IPS DF 6.9 (cell line): ENCODE measurements around the gene RADIL.

Experiments
- DNase-seq: peaks from one replicate; pipeline ENCODE4 v3.0.0-alpha.2; 2013; ENCODE audit warnings: low read depth, low spot score
- H3K27ac ChIP-seq: one replicate; pipeline ENCODE4 v1.5.1; 2013; ENCODE audit warnings: low read length, control low read depth
- H3K27me3 ChIP-seq: 2 replicates; pipeline ENCODE4 v1.6.1; 2013; ENCODE audit warnings: mild to moderate bottlenecking, low read length; ENCODE audit not compliant: control insufficient read depth, insufficient read depth
- H3K36me3 ChIP-seq: 2 replicates; pipeline ENCODE4 v1.6.1; 2013; ENCODE audit warnings: low read length; ENCODE audit not compliant: control insufficient read depth, insufficient read depth
- H3K4me1 ChIP-seq: 2 replicates; pipeline ENCODE4 v1.6.1; 2013; ENCODE audit warnings: low read length; ENCODE audit not compliant: control insufficient read depth, insufficient read depth
- H3K4me3 ChIP-seq: 2 replicates; pipeline ENCODE4 v1.5.1; 2013; ENCODE audit warnings: mild to moderate bottlenecking, low read length
- H3K9me3 ChIP-seq: 2 replicates; pipeline ENCODE4 v1.6.1; 2013; ENCODE audit warnings: low read length, inconsistent platforms; ENCODE audit not compliant: control insufficient read depth, insufficient read depth
- WGBS: extraction: QIAGEN DNeasy Blood & Tissue Kit; methylation state at CpG from one replicate; pipeline ENCODE4 v1.1.7; 2013; ENCODE audit warnings: mixed read lengths, missing lambda C conversion rate; ENCODE audit not compliant: insufficient read length, insufficient coverage; 5-methylcytosine and 5-hydroxymethylcytosine counted together

The RADIL gene

GRCh38 chr7:4837803-4838625 is 45.5 kb downstream of the RADIL start:
- WGBS, result no CpG with 5 or more reads among the region's 30 CpGs
- Histone ChIP-seq H3K36me3 (no peaks in the 10 kb centered on the region; the same call in 1 of the 2 replicates), H3K4me3 (no peak overlapping the region), H3K9me3 (no peaks in the 10 kb centered on the region), H3K4me1 (no peaks in the 10 kb centered on the region), H3K27ac (no peak overlapping the region), H3K27me3 (no peaks in the 10 kb centered on the region)
- no peak for DNase-seq

- no peaks in the 10 kb centered on the region for H3K9me3 ChIP-seq
- no peak for DNase-seq
- no peak overlapping the region for H3K27ac ChIP-seq
- H3K27me3 ChIP-seq, result no peaks in the 10 kb centered on the region
- no peak overlapping the region for H3K4me3 ChIP-seq
- no peaks in the 10 kb centered on the region; the same call in 1 of the 2 replicates for H3K36me3 ChIP-seq
- WGBS, result no CpG with 5 or more reads among the region's 22 CpGs
- H3K4me1 ChIP-seq, result no peaks in the 10 kb centered on the region
Observed at GRCh38 chr7:4837041-4837802, 46.3 kb downstream of the RADIL start.

GRCh38 chr7:4836206-4836661 is 47.3 kb downstream of the RADIL start:
- no peak overlapping the region for H3K4me3 ChIP-seq
- no peaks in the 10 kb centered on the region; the same call in 1 of the 2 replicates for H3K36me3 ChIP-seq
- H3K27ac ChIP-seq, result no peak overlapping the region
- no peak for DNase-seq
- no peaks in the 10 kb centered on the region for H3K27me3 ChIP-seq
- no CpG with 5 or more reads among the region's 30 CpGs for WGBS
- H3K4me1 ChIP-seq, result no peaks in the 10 kb centered on the region
- no peaks in the 10 kb centered on the region for H3K9me3 ChIP-seq

GRCh38 chr7:4835398-4836205 is 47.9 kb downstream of the RADIL start:
- Histone ChIP-seq H3K4me1 (no peaks in the 10 kb centered on the region), H3K9me3 (no peaks in the 10 kb centered on the region), H3K27me3 (no peaks in the 10 kb centered on the region), H3K36me3 (no peaks in the 10 kb centered on the region; the same call in 1 of the 2 replicates), H3K27ac (no peak overlapping the region), H3K4me3 (no peak overlapping the region)
- DNase-seq, result no peak
- WGBS, result no CpG with 5 or more reads among the region's 28 CpGs

- H3K27me3 ChIP-seq, result no peaks in the 10 kb centered on the region
- WGBS, result no CpG with 5 or more reads among the region's 60 CpGs
- no peaks in the 10 kb centered on the region for H3K4me1 ChIP-seq
- no peaks in the 10 kb centered on the region; the same call in 1 of the 2 replicates for H3K36me3 ChIP-seq
- no peaks in the 10 kb centered on the region for H3K9me3 ChIP-seq
- no peak overlapping the region for H3K4me3 ChIP-seq
- DNase-seq, result no peak
- H3K27ac ChIP-seq, result no peak overlapping the region
Observed at GRCh38 chr7:4834601-4835397, 48.7 kb downstream of the RADIL start.

- DNase-seq, result no peak
- Histone ChIP-seq H3K27me3 (no peaks in the 10 kb centered on the region), H3K4me3 (no peak overlapping the region), H3K27ac (no peak overlapping the region), H3K4me1 (no peaks in the 10 kb centered on the region), H3K9me3 (no peaks in the 10 kb centered on the region), H3K36me3 (no peaks in the 10 kb centered on the region; the same call in 1 of the 2 replicates)
- no CpG with 5 or more reads among the region's 36 CpGs for WGBS
Observed at GRCh38 chr7:4833691-4834600, 49.6 kb downstream of the RADIL start.

GRCh38 chr7:4833176-4833575 is 50.3 kb downstream of the RADIL start:
- WGBS, result no CpG with 5 or more reads among the region's 17 CpGs
- no peaks in the 10 kb centered on the region for H3K9me3 ChIP-seq

GRCh38 chr7:4832711-4833110 is 50.8 kb downstream of the RADIL start:
- H3K4me3 ChIP-seq, result no peak overlapping the region
- H3K9me3 ChIP-seq, result no peaks in the 10 kb centered on the region
- H3K27ac ChIP-seq, result no peak overlapping the region
- WGBS, result 100% methylated on average over 5 of the region's 16 CpGs
- no peaks in the 10 kb centered on the region; the same call in 1 of the 2 replicates for H3K36me3 ChIP-seq
- H3K4me1 ChIP-seq, result no peaks in the 10 kb centered on the region
- no peaks in the 10 kb centered on the region for H3K27me3 ChIP-seq
- no peak for DNase-seq

More at GRCh38 chr7:4833176-4833575, 50.3 kb downstream of the RADIL start:
- no peaks in the 10 kb centered on the region for H3K4me1 ChIP-seq
- H3K36me3 ChIP-seq, result no peaks in the 10 kb centered on the region; the same call in 1 of the 2 replicates
- no peaks in the 10 kb centered on the region for H3K27me3 ChIP-seq
- DNase-seq, result no peak
- H3K27ac ChIP-seq, result no peak overlapping the region
- H3K4me3 ChIP-seq, result no peak overlapping the region
